K562 (cell line): ENCODE data around the gene TNFRSF19. TPM values are rescaled to one million over a fixed set of nuclear protein-coding genes. Genes with fewer than 3 reads are reported as not detected.

Experiments used
- ATAC-seq: fragments of 200-7000 bp; cut with Tn5 transposase; 3 replicates; pipeline ENCODE4 v1.9.1; 2020; ENCODE audit warnings: moderate library complexity
- BruUV-seq: library from RNA; stranded (reverse); fragments of 400-500 nt; replicated peaks from 2 replicates; lab custom pipeline; 2021; lab: Mats Ljungman, UMichigan
- CTCF ChIA-PET: fragments of 300-600 bp; formaldehyde crosslinking; extraction: SDS; loops from one replicate; lab custom pipeline; 2021; ENCODE audit warnings: low intra/inter-chr PET ratio; lab: Yijun Ruan, JAX
- POLR2A ChIA-PET: fragments of 300-600, 350-650 bp; sonication (Branson Sonifier 250); formaldehyde crosslinking; extraction: SDS; loops from one replicate; lab custom pipeline; 2021; ENCODE audit warnings: antibody characterized with exemption, inconsistent platforms; lab: Yijun Ruan, JAX
- DNase-seq, 4 experiments: peaks; one replicate each; pipeline versions ENCODE4 v3.0.0 to v3.0.0-alpha.2; 2011 to 2018; ENCODE audit warnings: low spot score in 3 of 4, mixed read lengths in 3 of 4; ENCODE audit errors: extremely low read depth in 1 of 4
- FAIRE-seq: peaks from 2 replicates; lab custom pipeline; 2011; peaks lifted over from hg19 to GRCh38; lab: Jason Lieb, UNC
- H2AFZ ChIP-seq: 2 replicates; pipeline ENCODE4 v1.6.0; 2011; ENCODE audit warnings: low read depth, low read length, control low read depth, inconsistent platforms
- H3K27ac ChIP-seq: fragments of 200-600 bp; 3 replicates; pipeline ENCODE4 v1.8.0; 2011; ENCODE audit warnings: low read depth, mild to moderate bottlenecking, control low read depth, inconsistent platforms, low read length, moderate library complexity, mixed read lengths; ENCODE audit errors: extremely low read depth
- H3K27me3 ChIP-seq, 2 experiments: fragments of 300-600 bp in 1 of 2; 2 replicates in 1 of 2; 3 replicates in 1 of 2; pipeline versions ENCODE4 v1.6.0 to v1.8.0; 2011; ENCODE audit warnings: inconsistent platforms in 2 of 2, low read length in 2 of 2, mild to moderate bottlenecking in 1 of 2, mixed read lengths in 1 of 2, moderate library complexity in 1 of 2; ENCODE audit not compliant: control insufficient read depth in 2 of 2, insufficient read depth in 2 of 2
- H3K36me3 ChIP-seq: fragments of 300-600 bp; 3 replicates; pipeline ENCODE4 v1.8.0; 2011; ENCODE audit warnings: mild to moderate bottlenecking, low read length, inconsistent platforms; ENCODE audit not compliant: control insufficient read depth, insufficient read depth
- H3K4me1 ChIP-seq, 2 experiments: fragments of 200-600 bp in 1 of 2; replicated peaks in 1 of 2; 2 replicates in 1 of 2; 3 replicates in 1 of 2; pipeline versions ENCODE4 v1.5.1 to v1.8.0; 2011; ENCODE audit warnings: inconsistent platforms in 2 of 2, low read length in 2 of 2, mild to moderate bottlenecking in 1 of 2, mixed read lengths in 1 of 2, moderate library complexity in 1 of 2; ENCODE audit not compliant: control insufficient read depth in 2 of 2, insufficient read depth in 2 of 2
- H3K4me2 ChIP-seq: 2 replicates; pipeline ENCODE4 v1.6.1; 2011; ENCODE audit warnings: low read length, control low read depth, inconsistent platforms, mixed read lengths; ENCODE audit not compliant: insufficient read depth
- H3K4me3 ChIP-seq: fragments of 200-600 bp; sonication (generic), shearing (Covaris generic); 2 replicates; pipeline ENCODE4 v1.5.1; 2016; ENCODE audit warnings: control low read depth, inconsistent platforms
- H3K79me2 ChIP-seq: fragments of 200-600 bp; 3 replicates; pipeline ENCODE4 v1.8.0; 2011; ENCODE audit warnings: low read length, inconsistent platforms; ENCODE audit not compliant: control insufficient read depth, insufficient read depth
- H3K9ac ChIP-seq, 2 experiments: 2 replicates each; pipeline versions ENCODE4 v1.6.0 to v1.6.1; 2011; ENCODE audit warnings: low read depth in 2 of 2, low read length in 2 of 2, control low read depth in 1 of 2, inconsistent platforms in 1 of 2, mild to moderate bottlenecking in 1 of 2, mixed read lengths in 1 of 2; ENCODE audit not compliant: insufficient read depth in 1 of 2
- H3K9me1 ChIP-seq: one replicate; pipeline ENCODE4 v1.6.0; 2011; ENCODE audit warnings: inconsistent platforms, mild to moderate bottlenecking, low read length, moderate library complexity; ENCODE audit not compliant: control insufficient read depth, insufficient read depth
- H3K9me3 ChIP-seq: replicated peaks from 2 replicates; pipeline ENCODE4 v1.5.1; 2011; ENCODE audit warnings: low read depth, low read length, inconsistent platforms; ENCODE audit not compliant: control insufficient read depth, insufficient read depth
- H4K20me1 ChIP-seq: replicated peaks from 2 replicates; pipeline ENCODE4 v1.6.1; 2011; ENCODE audit warnings: low read length, inconsistent platforms, mixed read lengths; ENCODE audit not compliant: control insufficient read depth, insufficient read depth
- HNRNPLL ChIP-seq: fragments of 200-400 bp; formaldehyde crosslinking; IDR thresholded peaks from 2 replicates; pipeline ENCODE4 v1.6.1; 2017; ENCODE audit warnings: low read length, low read depth, mild to moderate bottlenecking; ENCODE audit not compliant: poor library complexity, severe bottlenecking
- JUN ChIP-seq, 2 experiments: sonication (generic) in 1 of 2; formaldehyde crosslinking in 1 of 2; IDR thresholded peaks; 2 replicates each; pipeline versions ENCODE4 v1.6.1 to v1.8.0; 2012 to 2022; ENCODE audit warnings: borderline replicate concordance in 2 of 2, mild to moderate bottlenecking in 2 of 2, improper control_type of control experiment in 1 of 2, low read depth in 1 of 2, low read length in 1 of 2, missing genetic modification reagents in 1 of 2
- KLF6 ChIP-seq: fragments of 250-450 bp; sonication (Bioruptor Pico); IDR thresholded peaks from 2 replicates; pipeline ENCODE4 v1.4.0; 2020; ENCODE audit warnings: mild to moderate bottlenecking, moderate library complexity, borderline replicate concordance
- SPI1 ChIP-seq: IDR thresholded peaks from 2 replicates; pipeline ENCODE4 v1.6.1; 2011; ENCODE audit warnings: low read depth, low read length, control low read depth, borderline replicate concordance
- TCF7L2 ChIP-seq: fragments of 150-350 bp; IDR thresholded peaks from 2 replicates; pipeline ENCODE4 v1.6.1; 2016; ENCODE audit warnings: low read depth, mild to moderate bottlenecking, low read length, moderate library complexity
- ZNF444 ChIP-seq: fragments of 250-450 bp; sonication (Bioruptor Pico); IDR thresholded peaks from 2 replicates; pipeline ENCODE4 v1.4.0; 2020; ENCODE audit warnings: mild to moderate bottlenecking, moderate library complexity
- WGBS: fragments of 100-300 bp; shearing (Covaris generic); methylation state at CpG from one replicate; pipeline ENCODE4 v1.1.6; 2016; ENCODE audit warnings: low coverage, mixed read lengths; ENCODE audit not compliant: insufficient coverage; ENCODE audit errors: missing lambda C conversion rate; 5-methylcytosine and 5-hydroxymethylcytosine counted together
- in situ Hi-C: fragments of 300-500 bp; cut with MboI; formaldehyde crosslinking; loops from 4 replicates; pipeline ENCODE4 v1.15.0; 2018; ENCODE audit warnings: inconsistent platforms, mixed read lengths
- intact Hi-C: fragments of 100-400 bp; cut with micrococcal nuclease; formaldehyde crosslinking; loops from 2 replicates; pipeline ENCODE4 v1.14.2; 2022
- polyA plus RNA-seq, 8 experiments: library from polyadenylated mRNA; depleted of rRNA in 4 of 8; stranded (reverse) in 5 of 8; unstranded in 3 of 8; fragments of >200 nt; fragmentation: Nextera tagmentation in 2 of 8; fragmentation: Illumina TruSeq in 1 of 8; extraction: Ambion mirVana in 2 of 8; extraction: Trizol in 1 of 8; gene quantifications; 2 replicates each; pipeline versions ENCODE4 v1.2.1 to v1.2.3, GENCODE V29; 2011 to 2014; ENCODE audit warnings: inconsistent platforms in 1 of 8, missing spikeins in 1 of 8
- total RNA-seq, 7 experiments: library from RNA; depleted of rRNA in 6 of 7; stranded (reverse); fragments of >200 nt in 6 of 7; fragmentation: Illumina TruSeq in 2 of 7; extraction: Trizol in 2 of 7; gene quantifications; 2 replicates each; pipeline versions ENCODE4 v1.2.1 to v1.2.3, GENCODE V29; 2011 to 2021; ENCODE audit warnings: low replicate concordance in 1 of 7
- TF ChIP-seq, protein P1 (sequence below): sonication (generic); formaldehyde crosslinking; IDR thresholded peaks from 2 replicates; pipeline ENCODE4 v1.8.0; 2022; ENCODE audit warnings: mild to moderate bottlenecking, missing genetic modification reagents
- TF ChIP-seq, protein P2 (sequence below): fragments of 250-450 bp; sonication (Bioruptor Pico); IDR thresholded peaks from 2 replicates; pipeline ENCODE4 v1.8.0; 2022; ENCODE audit warnings: inconsistent platforms

Gene TNFRSF19
- total and polyA plus RNA-seq, 9 of the 15 experiments (the other 6 are each of a cell fraction or from before 2014, with no cell fraction given) = 0.01 to 0.07 TPM; not detected in 7

DNA sequence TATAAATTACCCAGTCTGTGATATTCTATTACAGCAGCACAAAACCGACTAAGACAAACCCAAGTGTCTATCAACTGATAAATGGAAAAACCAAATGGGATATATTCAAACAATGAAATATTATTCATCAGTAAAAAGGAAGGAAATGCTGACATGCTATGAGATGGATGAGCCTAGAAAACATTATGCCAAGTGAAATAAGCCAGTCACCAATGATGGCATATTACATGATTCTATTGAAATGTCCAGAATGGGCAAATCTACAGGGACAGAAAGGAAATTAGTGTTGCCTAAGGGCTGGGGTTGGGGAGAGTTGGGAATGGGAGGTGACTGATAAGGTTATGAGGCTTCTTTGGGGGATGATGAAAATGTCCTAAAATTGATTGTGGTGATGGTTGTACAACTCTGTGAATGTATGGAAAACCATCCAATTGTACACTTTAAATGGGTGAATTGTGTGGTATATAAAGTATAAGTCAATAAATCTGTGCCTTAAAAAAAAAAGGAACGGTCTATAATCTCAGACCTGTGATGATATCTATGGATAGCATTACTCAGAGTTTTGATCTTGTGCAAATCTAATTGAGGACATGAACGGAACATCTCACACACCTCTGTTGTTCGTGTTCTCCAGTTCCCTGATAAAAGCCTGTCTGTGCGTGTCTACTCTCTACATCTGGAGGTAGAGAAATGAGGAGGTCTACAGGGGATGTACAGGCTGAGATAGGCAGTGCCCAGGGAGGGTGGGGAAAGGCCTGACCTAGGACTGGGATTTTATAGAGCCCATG is 49.0 kb downstream of the TNFRSF19 start:
- no peak overlapping the region for H3K4me2 ChIP-seq
- TF ChIP-seq, protein P1, sequence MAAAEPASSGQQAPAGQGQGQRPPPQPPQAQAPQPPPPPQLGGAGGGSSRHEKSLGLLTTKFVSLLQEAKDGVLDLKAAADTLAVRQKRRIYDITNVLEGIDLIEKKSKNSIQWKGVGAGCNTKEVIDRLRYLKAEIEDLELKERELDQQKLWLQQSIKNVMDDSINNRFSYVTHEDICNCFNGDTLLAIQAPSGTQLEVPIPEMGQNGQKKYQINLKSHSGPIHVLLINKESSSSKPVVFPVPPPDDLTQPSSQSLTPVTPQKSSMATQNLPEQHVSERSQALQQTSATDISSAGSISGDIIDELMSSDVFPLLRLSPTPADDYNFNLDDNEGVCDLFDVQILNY (CRISPR knock-in tag) = no peak
- no peak for TF ChIP-seq ZNF444 (CRISPR knock-in tag)
- no peak for TF ChIP-seq TCF7L2
- TF ChIP-seq, protein P2, sequence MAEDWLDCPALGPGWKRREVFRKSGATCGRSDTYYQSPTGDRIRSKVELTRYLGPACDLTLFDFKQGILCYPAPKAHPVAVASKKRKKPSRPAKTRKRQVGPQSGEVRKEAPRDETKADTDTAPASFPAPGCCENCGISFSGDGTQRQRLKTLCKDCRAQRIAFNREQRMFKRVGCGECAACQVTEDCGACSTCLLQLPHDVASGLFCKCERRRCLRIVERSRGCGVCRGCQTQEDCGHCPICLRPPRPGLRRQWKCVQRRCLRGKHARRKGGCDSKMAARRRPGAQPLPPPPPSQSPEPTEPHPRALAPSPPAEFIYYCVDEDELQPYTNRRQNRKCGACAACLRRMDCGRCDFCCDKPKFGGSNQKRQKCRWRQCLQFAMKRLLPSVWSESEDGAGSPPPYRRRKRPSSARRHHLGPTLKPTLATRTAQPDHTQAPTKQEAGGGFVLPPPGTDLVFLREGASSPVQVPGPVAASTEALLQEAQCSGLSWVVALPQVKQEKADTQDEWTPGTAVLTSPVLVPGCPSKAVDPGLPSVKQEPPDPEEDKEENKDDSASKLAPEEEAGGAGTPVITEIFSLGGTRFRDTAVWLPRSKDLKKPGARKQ (CRISPR knock-in tag) = no peak
- no peak for TF ChIP-seq KLF6 (CRISPR knock-in tag)
- no peak for TF ChIP-seq JUN (IDR thresholded peaks at IDR 0.05; ENCODE audit: borderline replicate concordance, low read depth, low read length)
- no peak for TF ChIP-seq JUN (CRISPR knock-in tag; IDR thresholded peaks at IDR 0.05; ENCODE audit: borderline replicate concordance)
- no peak for TF ChIP-seq HNRNPLL
- TF ChIP-seq SPI1 = no peak
- no peaks in the 10 kb centered on the region for H3K9me3 ChIP-seq
- no peak overlapping the region for H3K4me3 ChIP-seq
- H3K27ac ChIP-seq = no peak overlapping the region
- H4K20me1 ChIP-seq = no peaks in the 10 kb centered on the region
- no peaks in the 10 kb centered on the region for H3K36me3 ChIP-seq
- FAIRE-seq = no peak
- no peaks in the 10 kb centered on the region for H3K9me1 ChIP-seq
- ChIA-PET CTCF (no interaction called here), POLR2A (no interaction called here)
- no peaks in the 10 kb centered on the region for H3K79me2 ChIP-seq
- no TSS peak for BruUV-seq
- H3K9ac ChIP-seq = no peak overlapping the region
- no peak for ATAC-seq
- in situ Hi-C loops = no loop called here
- 0% methylated on average over 5 of the region's 5 CpGs for WGBS
- no peak overlapping the region for H2AFZ ChIP-seq
- no peak for DNase-seq
- H3K27me3 ChIP-seq = peaks cover 3 to 5% of the 10 kb centered on the region in 2 experiments; a peak in 3 of 5 replicates
- intact Hi-C loops = no loop called here
- H3K4me1 ChIP-seq = no peaks in the 10 kb centered on the region
